Vagina (tissue), 2 donors: ENCODE results near the gene TNIK. TPM values are rescaled to one million over a fixed set of nuclear protein-coding genes. Genes with fewer than 3 reads are reported as not detected.

Experiments
- DNase-seq, 2 donors: peaks; one replicate each; pipeline ENCODE4 v3.0.0-alpha.2; 2017; ENCODE audit errors: extremely low spot score in 2 of 2
- H3K27ac ChIP-seq: fragments of 200-600 bp; sonication (generic); one replicate; pipeline ENCODE4 v1.5.1; 2019
- H3K27me3 ChIP-seq: fragments of 200-600 bp; sonication (generic); one replicate; pipeline ENCODE4 v1.5.1; 2019
- H3K36me3 ChIP-seq, 2 donors: fragments of 200-600 bp; sonication (generic); one replicate each; pipeline ENCODE4 v1.5.1; 2017 to 2019
- H3K4me1 ChIP-seq: fragments of 200-600 bp; sonication (generic); one replicate; pipeline ENCODE4 v1.5.1; 2019
- H3K4me3 ChIP-seq, 2 donors: fragments of 200-600 bp; sonication (generic); 1 replicate in 1 of 2; 2 replicates in 1 of 2; pipeline ENCODE4 v1.5.1; 2016 to 2019
- H3K9me3 ChIP-seq: fragments of 200-600 bp; sonication (generic); one replicate; pipeline ENCODE4 v1.5.1; 2019
- CTCF ChIP-seq, 3 experiments: fragments of 450-650 bp in 2 of 3; fragments of 200-600 bp in 1 of 3; sonication (generic) in 1 of 3; IDR thresholded peaks; one replicate each; pipeline ENCODE4 v1.5.1; 2017 to 2019; ENCODE audit warnings: antibody characterized with exemption in 3 of 3, mild to moderate bottlenecking in 2 of 3, moderate library complexity in 2 of 3
- POLR2A ChIP-seq, 2 donors: fragments of 450-650 bp; IDR thresholded peaks; one replicate each; pipeline ENCODE4 v1.6.1; 2017; ENCODE audit warnings: antibody characterized with exemption in 2 of 2, mild to moderate bottlenecking in 2 of 2, moderate library complexity in 2 of 2
- POLR2AphosphoS5 ChIP-seq, 2 donors: sonication (generic); formaldehyde crosslinking; IDR thresholded peaks; one replicate each; pipeline ENCODE4 v1.9.0; 2017; ENCODE audit warnings: antibody characterized with exemption in 2 of 2, mild to moderate bottlenecking in 2 of 2, low read depth in 1 of 2; ENCODE audit not compliant: insufficient read depth in 1 of 2
- intact Hi-C: fragments of 100-400 bp; cut with DNase I; formaldehyde crosslinking; loops from one replicate; pipeline ENCODE4 v1.15.1; 2023
- total RNA-seq: library from RNA; depleted of rRNA; stranded (reverse); fragments of >200 nt; gene quantifications from one replicate; pipeline ENCODE4 v1.2.3, GENCODE V29; 2016

The TNIK gene
- total RNA-seq, 1 donor from 2014 or later = 5.9 TPM

- H3K27me3 ChIP-seq = no peaks in the 10 kb centered on the region
- H3K4me3 ChIP-seq = no peak overlapping the region
- H3K27ac ChIP-seq = no peak overlapping the region
- no peaks in the 10 kb centered on the region for H3K4me1 ChIP-seq
- intact Hi-C loops = no loop called here
- H3K36me3 ChIP-seq = no peaks in the 10 kb centered on the region
- no peaks in the 10 kb centered on the region for H3K9me3 ChIP-seq
- DNase-seq = no peak
- TF ChIP-seq CTCF (IDR thresholded peaks at IDR 0.05) (no peak), POLR2AphosphoS5 (IDR thresholded peaks at IDR 0.05; ENCODE audit: insufficient read depth in 1 of 2, low read depth in 1 of 2) (no peak), POLR2A (IDR thresholded peaks at IDR 0.05) (no peak)
Observed at GRCh38 chr3:171172070-171172469, 288.1 kb downstream of the TNIK start.

GRCh38 chr3:171169866-171170265 lies 290.3 kb downstream of the TNIK start:
- TF ChIP-seq POLR2AphosphoS5 (IDR thresholded peaks at IDR 0.05; ENCODE audit: insufficient read depth in 1 of 2, low read depth in 1 of 2) (no peak), CTCF (IDR thresholded peaks at IDR 0.05) (no peak), POLR2A (IDR thresholded peaks at IDR 0.05) (no peak)
- H3K4me1 ChIP-seq = no peaks in the 10 kb centered on the region
- DNase-seq = no peak
- H3K36me3 ChIP-seq = no peaks in the 10 kb centered on the region
- no peak overlapping the region for H3K4me3 ChIP-seq
- H3K27me3 ChIP-seq = no peaks in the 10 kb centered on the region
- no peak overlapping the region for H3K27ac ChIP-seq
- intact Hi-C loops = no loop called here
- no peaks in the 10 kb centered on the region for H3K9me3 ChIP-seq

GRCh38 chr3:171169443-171169842 lies 290.8 kb downstream of the TNIK start:
- Histone ChIP-seq H3K36me3 (no peaks in the 10 kb centered on the region), H3K4me3 (no peak overlapping the region), H3K4me1 (no peaks in the 10 kb centered on the region), H3K27ac (no peak overlapping the region), H3K9me3 (no peaks in the 10 kb centered on the region), H3K27me3 (no peaks in the 10 kb centered on the region)
- intact Hi-C loops = no loop called here
- DNase-seq = no peak
- TF ChIP-seq POLR2AphosphoS5 (IDR thresholded peaks at IDR 0.05; ENCODE audit: insufficient read depth in 1 of 2, low read depth in 1 of 2) = no peak
- no peak for TF ChIP-seq POLR2A (IDR thresholded peaks at IDR 0.05)
- no peak for TF ChIP-seq CTCF (IDR thresholded peaks at IDR 0.05)

GRCh38 chr3:171168551-171168950 lies 291.7 kb downstream of the TNIK start:
- DNase-seq = no peak
- TF ChIP-seq POLR2AphosphoS5 (IDR thresholded peaks at IDR 0.05; ENCODE audit: insufficient read depth in 1 of 2, low read depth in 1 of 2) (no peak), POLR2A (IDR thresholded peaks at IDR 0.05) (no peak)
- Histone ChIP-seq H3K4me1 (no peaks in the 10 kb centered on the region), H3K9me3 (no peaks in the 10 kb centered on the region), H3K27me3 (no peaks in the 10 kb centered on the region), H3K36me3 (no peaks in the 10 kb centered on the region), H3K4me3 (no peak overlapping the region), H3K27ac (no peak overlapping the region)
- intact Hi-C loops = no loop called here

GRCh38 chr3:171168086-171168485 lies 292.1 kb downstream of the TNIK start:
- Histone ChIP-seq H3K4me3 (no peak overlapping the region), H3K27ac (no peak overlapping the region), H3K4me1 (no peaks in the 10 kb centered on the region), H3K36me3 (no peaks in the 10 kb centered on the region), H3K27me3 (no peaks in the 10 kb centered on the region), H3K9me3 (peaks cover 2% of the 10 kb centered on the region)
- intact Hi-C loops = no loop called here
- no peak for DNase-seq
- no peak for TF ChIP-seq CTCF (IDR thresholded peaks at IDR 0.05)
- TF ChIP-seq POLR2A (IDR thresholded peaks at IDR 0.05) = no peak
- no peak for TF ChIP-seq POLR2AphosphoS5 (IDR thresholded peaks at IDR 0.05; ENCODE audit: insufficient read depth in 1 of 2, low read depth in 1 of 2)
